ENCODE results near the gene DHRS9.

DNA sequence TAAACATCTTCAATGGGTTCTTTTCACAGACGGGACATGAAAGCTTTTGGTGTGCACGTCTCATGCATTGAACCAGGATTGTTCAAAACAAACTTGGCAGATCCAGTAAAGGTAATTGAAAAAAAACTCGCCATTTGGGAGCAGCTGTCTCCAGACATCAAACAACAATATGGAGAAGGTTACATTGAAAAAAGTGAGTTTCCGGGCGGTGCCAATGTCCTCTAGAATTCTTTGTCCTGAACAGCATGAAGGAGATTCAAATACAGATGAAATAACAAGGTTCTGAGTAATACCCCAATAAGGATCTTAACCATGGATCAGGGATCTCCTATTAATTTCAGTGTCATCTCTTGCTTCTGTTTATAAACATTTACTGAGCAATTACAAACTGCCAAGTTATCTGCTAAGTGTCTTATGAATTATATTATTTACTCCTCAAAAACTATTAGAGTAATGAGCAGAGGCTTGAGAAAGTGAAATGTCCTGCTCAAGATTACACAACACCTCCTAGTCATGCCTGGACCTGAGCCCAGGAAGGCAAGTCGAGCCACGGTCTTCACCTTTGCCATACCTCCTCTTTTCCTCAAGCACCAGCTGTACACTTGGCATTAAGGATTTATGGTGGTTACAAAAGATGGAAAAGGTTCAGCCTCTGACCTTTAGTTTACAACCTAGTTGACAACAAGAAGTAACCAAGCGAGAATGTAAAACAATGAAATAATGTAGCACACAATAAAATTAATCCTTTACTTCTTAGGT is 22.6 kb downstream of the DHRS9 start:
- TF ChIP-seq, protein P1, sequence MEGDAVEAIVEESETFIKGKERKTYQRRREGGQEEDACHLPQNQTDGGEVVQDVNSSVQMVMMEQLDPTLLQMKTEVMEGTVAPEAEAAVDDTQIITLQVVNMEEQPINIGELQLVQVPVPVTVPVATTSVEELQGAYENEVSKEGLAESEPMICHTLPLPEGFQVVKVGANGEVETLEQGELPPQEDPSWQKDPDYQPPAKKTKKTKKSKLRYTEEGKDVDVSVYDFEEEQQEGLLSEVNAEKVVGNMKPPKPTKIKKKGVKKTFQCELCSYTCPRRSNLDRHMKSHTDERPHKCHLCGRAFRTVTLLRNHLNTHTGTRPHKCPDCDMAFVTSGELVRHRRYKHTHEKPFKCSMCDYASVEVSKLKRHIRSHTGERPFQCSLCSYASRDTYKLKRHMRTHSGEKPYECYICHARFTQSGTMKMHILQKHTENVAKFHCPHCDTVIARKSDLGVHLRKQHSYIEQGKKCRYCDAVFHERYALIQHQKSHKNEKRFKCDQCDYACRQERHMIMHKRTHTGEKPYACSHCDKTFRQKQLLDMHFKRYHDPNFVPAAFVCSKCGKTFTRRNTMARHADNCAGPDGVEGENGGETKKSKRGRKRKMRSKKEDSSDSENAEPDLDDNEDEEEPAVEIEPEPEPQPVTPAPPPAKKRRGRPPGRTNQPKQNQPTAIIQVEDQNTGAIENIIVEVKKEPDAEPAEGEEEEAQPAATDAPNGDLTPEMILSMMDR (IDR thresholded peaks at IDR 0.05), result no peak
- TF ChIP-seq POLR2AphosphoS5 (IDR thresholded peaks at IDR 0.05; ENCODE audit: insufficient read depth in 1 of 2, low read depth in 1 of 2), result peak in 1 of 2 donors; percentile 53
- no peak for TF ChIP-seq POLR2A (IDR thresholded peaks at IDR 0.05)
